Hematopoietic multipotent progenitor cell treated with erythropoietin and hydrocortisone succinate and interleukin-3 and kit ligand, for 17 days (in vitro differentiated cells): ENCODE measurements around the gene DHRSX.
"Not testable (repeated sequence)": the region's sequence is repeated elsewhere in the genome, so short reads cannot be mapped to it uniquely, and the experiment has no call there.

Source experiments
- DNase-seq: peaks from one replicate; pipeline ENCODE4 v3.0.0-alpha.2; 2015; ENCODE audit warnings: low spot score

Gene DHRSX

DNA sequence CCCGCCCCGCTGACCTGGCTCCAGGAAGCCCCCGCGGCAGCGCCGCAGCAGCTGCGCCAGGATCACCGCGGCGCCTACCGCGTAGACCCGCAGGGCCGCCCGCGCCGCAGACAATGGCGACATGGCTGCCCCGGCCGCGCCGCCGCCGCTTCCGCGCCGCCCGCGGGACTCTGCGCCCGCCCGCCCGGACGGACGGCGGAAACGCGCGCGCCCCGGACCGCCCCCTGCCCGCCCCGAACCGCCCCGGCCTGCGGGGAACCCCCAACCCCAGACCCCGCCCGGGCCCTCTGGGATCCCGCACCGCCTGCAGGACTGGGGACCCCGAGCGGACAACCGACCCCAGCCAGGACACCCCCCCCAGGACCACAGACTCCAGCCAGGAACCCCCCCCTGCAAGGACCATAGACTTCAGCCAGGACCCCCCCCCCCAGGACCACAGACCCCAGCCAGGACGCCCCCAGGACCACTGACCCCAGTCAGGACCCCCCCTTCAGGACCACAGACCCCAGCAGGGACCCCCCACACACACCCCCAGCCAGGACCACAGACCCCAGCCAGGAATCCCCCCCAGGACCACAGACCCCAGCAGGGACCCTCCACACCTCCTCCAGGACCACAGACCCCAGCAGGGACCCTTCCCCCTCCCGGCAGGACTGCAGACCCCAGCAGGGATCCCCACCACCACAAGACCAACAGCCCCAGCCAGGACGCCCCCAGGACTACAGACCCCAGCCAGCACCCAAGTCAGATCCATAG, at the start of gene DHRSX, which contains the start of gene ZBED1:
DHRSX (minus strand) TSS at position 174 of the 756 bp plus-strand sequence; CDS start at position 123, 51 bp downstream.
ZBED1 (minus strand) TSS at position 174 of the 756 bp plus-strand sequence. CDS start 10,257 bp downstream, outside the sequence.
- no peak for DNase-seq

GRCh38 chrX:2549876-2550275, 49.1 kb upstream of the DHRSX start:
- DNase-seq: no peak

- DNase-seq: no peak
These were observed 48.1 kb upstream of the DHRSX start for GRCh38 chrX:2548711-2549423.

GRCh38 chrX:2547736-2548135, 47.0 kb upstream of the DHRSX start:
- no peak for DNase-seq

- DNase-seq: no peak
These were observed 45.7 kb upstream of the DHRSX start for GRCh38 chrX:2546496-2546895.

DNA sequence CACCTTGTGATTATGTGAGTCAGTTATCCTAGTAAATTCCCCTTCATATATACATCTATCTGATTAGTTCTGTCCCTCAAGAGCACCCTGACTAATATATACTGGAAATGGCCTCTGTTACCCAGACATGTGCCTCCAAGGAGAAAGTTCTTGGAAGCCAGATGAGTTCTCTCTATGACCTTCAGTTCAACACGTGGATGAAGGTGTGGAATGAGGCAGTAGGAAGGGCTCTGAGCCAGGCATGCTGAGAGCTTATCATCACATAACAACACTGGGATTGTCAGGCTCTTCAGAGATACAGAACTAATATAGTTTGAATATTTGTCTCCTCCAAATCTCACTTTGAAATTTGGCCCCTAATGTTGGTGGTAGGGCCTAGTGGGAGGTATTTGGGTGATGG, 44.4 kb upstream of the DHRSX start:
- no peak for DNase-seq

- peak; percentile 8 for DNase-seq
These were observed 42.2 kb upstream of the DHRSX start for GRCh38 chrX:2542826-2543521.

- no peak for DNase-seq
These were observed 40.8 kb upstream of the DHRSX start for GRCh38 chrX:2541603-2542002.

DNA sequence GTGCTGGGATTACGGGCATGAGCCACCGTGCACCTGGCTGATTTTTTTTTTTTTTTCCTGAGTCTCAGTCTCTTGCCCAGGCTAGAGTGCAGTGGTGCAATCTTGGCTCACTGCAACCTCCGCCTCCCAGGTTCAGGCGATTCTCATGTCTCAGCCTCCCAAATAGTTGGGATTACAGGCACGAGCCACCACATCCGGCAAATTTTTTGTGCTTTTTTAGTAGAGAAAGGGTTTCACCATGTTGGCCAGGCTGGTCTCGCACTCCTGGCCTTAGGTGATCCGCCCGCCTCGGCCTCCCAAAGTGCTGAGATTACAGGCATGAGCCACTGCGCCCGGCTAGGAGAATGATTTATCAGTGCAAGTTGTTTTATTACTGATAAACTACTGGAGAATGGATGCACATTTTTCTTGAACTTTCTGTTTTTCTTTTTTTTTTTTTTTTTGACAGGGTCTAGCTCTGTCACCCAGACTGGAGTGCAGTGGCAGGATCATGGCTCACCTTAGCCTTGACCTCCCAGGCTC, 39.7 kb upstream of the DHRSX start:
- no peak for DNase-seq

GRCh38 chrX:2539586-2539985, 38.8 kb upstream of the DHRSX start:
- no peak for DNase-seq

- DNase-seq: no peak
These were observed 37.4 kb upstream of the DHRSX start for GRCh38 chrX:2538031-2538757.

- no peak for DNase-seq
These were observed 36.2 kb upstream of the DHRSX start for GRCh38 chrX:2536974-2537373.

DNA sequence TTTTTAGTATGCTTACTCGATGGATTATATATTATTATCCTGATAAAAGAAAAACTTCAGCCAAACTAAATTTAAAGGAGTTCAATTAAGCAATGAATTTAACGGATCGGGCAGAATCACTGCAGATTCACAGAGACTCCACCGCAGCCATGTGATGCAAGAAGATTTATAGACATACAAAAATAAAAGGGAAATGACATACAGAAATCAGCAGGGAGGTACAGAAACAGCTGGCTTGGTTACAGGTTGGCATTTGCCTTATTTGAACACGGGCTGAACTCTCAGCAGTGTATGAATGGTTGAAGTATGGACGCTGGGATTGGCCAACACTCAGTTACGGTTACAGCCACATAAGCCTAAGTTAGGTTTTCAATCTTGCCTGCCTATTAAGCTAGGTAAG, 35.4 kb upstream of the DHRSX start:
- DNase-seq: no peak

GRCh38 chrX:2534261-2535021, 33.7 kb upstream of the DHRSX start:
- DNase-seq: not testable (repeated sequence)

DNA sequence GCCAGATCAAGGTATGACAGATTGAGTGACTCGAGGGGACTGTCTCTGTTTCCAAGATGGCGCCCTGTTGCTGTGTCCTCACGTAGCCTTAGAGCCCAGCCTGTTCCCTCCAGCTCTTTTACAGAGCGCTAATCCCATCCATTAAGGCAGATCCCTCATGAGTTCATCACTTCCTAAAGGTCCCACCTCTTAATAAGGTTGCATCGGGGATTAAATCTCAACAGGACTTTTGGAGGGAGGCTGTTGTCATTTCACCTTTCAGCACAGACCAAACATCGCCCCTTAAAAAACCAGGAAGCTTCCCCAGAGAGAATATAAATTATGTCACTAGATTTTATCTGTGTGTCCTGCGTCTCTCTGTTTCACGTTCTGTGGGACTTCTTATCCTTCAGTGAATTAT, 32.6 kb upstream of the DHRSX start:
- DNase-seq: no peak

- no peak for DNase-seq
These were observed 25.6 kb upstream of the DHRSX start for GRCh38 chrX:2526390-2526789.

DNA sequence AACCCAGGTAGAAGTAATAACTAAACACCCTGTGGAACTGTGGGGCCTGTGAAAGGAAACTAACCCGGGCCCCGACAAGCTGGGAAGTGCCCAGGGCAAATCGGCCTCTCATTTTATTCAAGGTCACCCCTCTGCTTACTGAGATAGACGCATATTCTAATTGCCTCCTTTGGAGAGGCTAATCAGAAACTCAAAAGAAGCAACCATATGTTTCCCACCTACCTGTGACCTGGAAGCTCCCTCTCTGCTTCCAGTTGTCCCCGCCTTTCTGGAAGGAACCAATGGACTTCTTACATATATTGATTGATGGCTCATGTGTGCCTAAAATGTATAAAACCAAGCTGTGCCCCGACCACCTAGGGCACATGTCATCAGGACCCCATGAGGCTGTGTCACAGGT, 23.1 kb upstream of the DHRSX start:
- no peak for DNase-seq

DNA sequence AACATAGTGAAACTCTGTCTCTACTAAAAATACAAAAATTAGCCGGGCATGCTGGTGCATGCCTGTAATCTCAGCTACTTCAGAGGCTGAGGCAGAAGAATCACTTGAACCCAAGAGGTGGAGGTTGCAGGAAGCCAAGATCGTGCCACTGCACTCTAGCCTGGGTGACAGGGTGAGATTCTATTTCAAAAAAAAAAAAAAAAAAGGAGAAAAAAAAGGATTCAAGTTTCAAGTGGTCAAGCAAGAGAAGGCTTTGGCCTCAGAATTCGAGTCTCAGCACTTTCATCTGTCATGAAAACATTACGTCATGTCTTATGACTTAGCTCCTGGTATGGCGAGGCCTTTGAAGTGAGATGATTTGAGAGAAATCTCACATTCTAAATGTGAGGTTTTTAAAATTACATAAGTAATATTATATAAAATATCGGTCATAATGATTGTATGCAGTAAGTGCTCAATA, 21.2 kb upstream of the DHRSX start:
- DNase-seq: no peak

GRCh38 chrX:2521092-2521926, 20.5 kb upstream of the DHRSX start:
- DNase-seq: no peak

DNA sequence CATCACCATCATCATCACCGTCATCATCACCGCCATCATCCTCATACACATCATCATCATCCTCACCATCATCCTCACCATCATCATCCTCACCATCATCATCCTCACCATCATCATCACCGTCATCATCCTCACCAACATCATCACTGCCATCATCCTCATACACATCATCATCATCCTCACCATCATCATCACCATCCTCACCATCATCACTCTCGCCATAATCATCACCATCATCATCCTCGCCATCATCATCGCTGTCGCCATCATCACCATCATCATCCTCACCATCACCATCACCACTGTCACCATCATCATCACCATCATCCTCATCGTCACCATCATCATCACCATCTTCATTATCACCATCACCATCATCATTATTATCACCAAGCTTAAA, 19.8 kb upstream of the DHRSX start:
- no peak for DNase-seq
